ENCODE results near the gene ADAM21.
"Not testable (repeated sequence)": the region's sequence is repeated elsewhere in the genome, so short reads cannot be mapped to it uniquely, and the experiment has no call there.

The ADAM21 gene

GRCh38 chr14:70451874-70452273 is at the start of gene ADAM21:
Gene ADAM21, plus strand, starts transcription at chr14:70452174. Its CDS starts 5,326 bp downstream, at chr14:70457500.
- DNase-seq (ENCODE audit: low read depth), result no peak

GRCh38 chr14:70403335-70403734 is 48.6 kb upstream of the ADAM21 start:
- DNase-seq (ENCODE audit: low read depth), result not testable (repeated sequence)

- not testable (repeated sequence) for DNase-seq (ENCODE audit: low read depth)
Measured at GRCh38 chr14:70406216-70406615, 45.8 kb upstream of the ADAM21 start.

GRCh38 chr14:70407621-70408020 is 44.4 kb upstream of the ADAM21 start:
- DNase-seq (ENCODE audit: low read depth), result no peak

- DNase-seq (ENCODE audit: low read depth), result no peak
Measured at GRCh38 chr14:70415788-70416187, 36.2 kb upstream of the ADAM21 start.

- no peak for DNase-seq (ENCODE audit: low read depth)
Measured at GRCh38 chr14:70416338-70416724, 35.6 kb upstream of the ADAM21 start.

- DNase-seq (ENCODE audit: low read depth), result peak; percentile 32
Measured at GRCh38 chr14:70416725-70417349, 35.1 kb upstream of the ADAM21 start, which contains the start of gene SYNJ2BP. Gene SYNJ2BP, minus strand, starts transcription at chr14:70417090. Its CDS starts 127 bp downstream, at chr14:70416963.

- DNase-seq (ENCODE audit: low read depth), result not testable (repeated sequence)
Measured at GRCh38 chr14:70419270-70419931, 32.6 kb upstream of the ADAM21 start.

- DNase-seq (ENCODE audit: low read depth), result no peak
Measured at GRCh38 chr14:70422538-70422937, 29.4 kb upstream of the ADAM21 start.

GRCh38 chr14:70425354-70425753 is 26.6 kb upstream of the ADAM21 start:
- DNase-seq (ENCODE audit: low read depth), result no peak

GRCh38 chr14:70426555-70426954 is 25.4 kb upstream of the ADAM21 start:
- not testable (repeated sequence) for DNase-seq (ENCODE audit: low read depth)

- no peak for DNase-seq (ENCODE audit: low read depth)
Measured at GRCh38 chr14:70436867-70437266, 15.1 kb upstream of the ADAM21 start.

GRCh38 chr14:70441641-70442040 is 10.3 kb upstream of the ADAM21 start:
- DNase-seq (ENCODE audit: low read depth), result no peak

- DNase-seq (ENCODE audit: low read depth), result no peak
Measured at GRCh38 chr14:70442750-70443149, 9.2 kb upstream of the ADAM21 start.

- peak; percentile 17 for DNase-seq (ENCODE audit: low read depth)
Measured at GRCh38 chr14:70448633-70449340, 3.2 kb upstream of the ADAM21 start.

GRCh38 chr14:70454731-70455130 is 2.8 kb downstream of the ADAM21 start:
- DNase-seq (ENCODE audit: low read depth), result no peak

- no peak for DNase-seq (ENCODE audit: low read depth)
Measured at GRCh38 chr14:70468731-70469130, 16.8 kb downstream of the ADAM21 start.

GRCh38 chr14:70470863-70471563 is 19.0 kb downstream of the ADAM21 start:
- DNase-seq (ENCODE audit: low read depth), result not testable (repeated sequence)

GRCh38 chr14:70472253-70473159 is 20.5 kb downstream of the ADAM21 start:
- DNase-seq (ENCODE audit: low read depth), result no peak

- no peak for DNase-seq (ENCODE audit: low read depth)
Measured at GRCh38 chr14:70473825-70474224, 21.9 kb downstream of the ADAM21 start.

- DNase-seq (ENCODE audit: low read depth), result not testable (repeated sequence)
Measured at GRCh38 chr14:70475459-70475858, 23.5 kb downstream of the ADAM21 start.
